Gastroesophageal sphincter (tissue), 3 donors: ENCODE measurements around the gene HPS3.
"Not testable (repeated sequence)": the region's sequence is repeated elsewhere in the genome, so short reads cannot be mapped to it uniquely, and the experiment has no call there.

ENCODE experiments used
- EP300 ChIP-seq: sonication (generic); formaldehyde crosslinking; IDR thresholded peaks from one replicate; pipeline ENCODE4 v1.6.1; 2017; ENCODE audit warnings: antibody characterized with exemption, mild to moderate bottlenecking
- POLR2A ChIP-seq, 2 donors: fragments of 450-650 bp; IDR thresholded peaks; one replicate each; pipeline ENCODE4 v1.6.1; 2017; ENCODE audit warnings: antibody characterized with exemption in 2 of 2, mild to moderate bottlenecking in 2 of 2, moderate library complexity in 1 of 2
- POLR2AphosphoS5 ChIP-seq: sonication (generic); formaldehyde crosslinking; IDR thresholded peaks from one replicate; pipeline ENCODE4 v1.6.1; 2017; ENCODE audit warnings: antibody characterized with exemption
- TF ChIP-seq, protein P1 (sequence below), 4 experiments: fragments of 200-600 bp in 2 of 4; fragments of 450-650 bp in 2 of 4; sonication (generic) in 1 of 4; IDR thresholded peaks; one replicate each; pipeline ENCODE4 v1.5.1; 2017 to 2019; ENCODE audit warnings: antibody characterized with exemption in 4 of 4, mild to moderate bottlenecking in 2 of 4, moderate library complexity in 2 of 4

DNA sequence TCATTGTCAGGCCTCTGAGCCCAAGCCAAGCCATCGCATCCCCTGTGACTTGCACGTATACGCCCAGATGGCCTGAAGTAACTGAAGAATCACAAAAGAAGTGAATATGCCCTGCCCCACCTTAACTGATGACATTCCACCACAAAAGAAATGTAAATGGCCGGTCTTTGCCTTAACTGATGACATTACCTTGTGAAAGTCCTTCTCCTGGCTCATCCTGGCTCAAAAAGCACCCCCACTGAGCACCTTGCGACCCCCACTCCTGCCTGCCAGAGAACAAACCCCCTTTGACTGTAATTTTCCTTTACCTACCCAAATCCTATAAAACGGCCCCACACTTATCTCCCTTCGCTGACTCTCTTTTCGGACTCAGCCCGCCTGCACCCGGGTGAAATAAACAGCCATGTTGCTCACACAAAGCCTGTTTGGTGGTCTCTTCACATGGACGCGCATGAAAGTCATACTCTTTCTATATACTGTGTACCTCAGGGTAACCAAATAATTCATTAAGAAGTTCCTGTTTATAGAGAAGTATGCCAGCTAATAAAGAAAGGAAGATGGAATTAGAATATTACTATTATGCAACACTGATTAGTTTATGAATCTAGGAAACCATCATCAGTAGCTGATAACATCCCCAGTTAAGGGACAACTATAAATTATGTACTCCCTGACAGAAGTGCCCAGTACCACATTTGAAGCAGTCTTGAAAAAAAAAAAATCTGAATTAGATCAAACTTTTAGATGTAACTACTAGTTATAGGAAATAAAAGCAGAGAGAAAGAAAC lies 67.6 kb downstream of the HPS3 start:
- TF ChIP-seq, protein P1, sequence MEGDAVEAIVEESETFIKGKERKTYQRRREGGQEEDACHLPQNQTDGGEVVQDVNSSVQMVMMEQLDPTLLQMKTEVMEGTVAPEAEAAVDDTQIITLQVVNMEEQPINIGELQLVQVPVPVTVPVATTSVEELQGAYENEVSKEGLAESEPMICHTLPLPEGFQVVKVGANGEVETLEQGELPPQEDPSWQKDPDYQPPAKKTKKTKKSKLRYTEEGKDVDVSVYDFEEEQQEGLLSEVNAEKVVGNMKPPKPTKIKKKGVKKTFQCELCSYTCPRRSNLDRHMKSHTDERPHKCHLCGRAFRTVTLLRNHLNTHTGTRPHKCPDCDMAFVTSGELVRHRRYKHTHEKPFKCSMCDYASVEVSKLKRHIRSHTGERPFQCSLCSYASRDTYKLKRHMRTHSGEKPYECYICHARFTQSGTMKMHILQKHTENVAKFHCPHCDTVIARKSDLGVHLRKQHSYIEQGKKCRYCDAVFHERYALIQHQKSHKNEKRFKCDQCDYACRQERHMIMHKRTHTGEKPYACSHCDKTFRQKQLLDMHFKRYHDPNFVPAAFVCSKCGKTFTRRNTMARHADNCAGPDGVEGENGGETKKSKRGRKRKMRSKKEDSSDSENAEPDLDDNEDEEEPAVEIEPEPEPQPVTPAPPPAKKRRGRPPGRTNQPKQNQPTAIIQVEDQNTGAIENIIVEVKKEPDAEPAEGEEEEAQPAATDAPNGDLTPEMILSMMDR (IDR thresholded peaks at IDR 0.05), result not testable (repeated sequence)
- TF ChIP-seq POLR2AphosphoS5; EP300; POLR2A (IDR thresholded peaks at IDR 0.05): not testable (repeated sequence)
